Fibroblast of the conjunctiva (primary cell): ENCODE results near the gene COL9A3.

Experiments
- DNase-seq: peaks from one replicate; pipeline ENCODE4 v3.0.0-alpha.2; 2010; ENCODE audit warnings: low read depth

The COL9A3 gene

GRCh38 chr20:62816884-62817873 lies at the start of gene COL9A3:
Gene COL9A3, plus strand, starts transcription at chr20:62817050. Its CDS starts 15 bp downstream, at chr20:62817065.
- DNase-seq, result no peak

- DNase-seq, result no peak
These were observed 48.7 kb upstream of the COL9A3 start for GRCh38 chr20:62768234-62768546.

GRCh38 chr20:62768551-62769287 lies 48.1 kb upstream of the COL9A3 start:
- DNase-seq, result no peak

GRCh38 chr20:62769346-62770071 lies 47.3 kb upstream of the COL9A3 start:
- DNase-seq, result no peak

GRCh38 chr20:62770111-62770910 lies 46.5 kb upstream of the COL9A3 start:
- DNase-seq, result no peak

- DNase-seq, result no peak
These were observed 45.9 kb upstream of the COL9A3 start for GRCh38 chr20:62770916-62771315.

- no peak for DNase-seq
These were observed 45.3 kb upstream of the COL9A3 start for GRCh38 chr20:62771396-62772102.

GRCh38 chr20:62772103-62772611 lies 44.7 kb upstream of the COL9A3 start:
- no peak for DNase-seq

GRCh38 chr20:62772619-62772989 lies 44.2 kb upstream of the COL9A3 start:
- no peak for DNase-seq

- DNase-seq, result no peak
These were observed 43.6 kb upstream of the COL9A3 start for GRCh38 chr20:62772990-62773844.

GRCh38 chr20:62773845-62774714 lies 42.8 kb upstream of the COL9A3 start:
- DNase-seq, result no peak

- no peak for DNase-seq
These were observed 42.1 kb upstream of the COL9A3 start for GRCh38 chr20:62774762-62775161.

GRCh38 chr20:62775206-62775605 lies 41.6 kb upstream of the COL9A3 start:
- DNase-seq, result no peak

- no peak for DNase-seq
These were observed 40.7 kb upstream of the COL9A3 start for GRCh38 chr20:62776035-62776691.

- DNase-seq, result no peak
These were observed 39.9 kb upstream of the COL9A3 start for GRCh38 chr20:62776692-62777527.

GRCh38 chr20:62777528-62777830 lies 39.4 kb upstream of the COL9A3 start:
- DNase-seq, result no peak

GRCh38 chr20:62778058-62778457 lies 38.8 kb upstream of the COL9A3 start:
- DNase-seq, result no peak
